GM19238 (cell line): ENCODE measurements around the gene KCTD8.

Experiments used
- DNase-seq: peaks from one replicate; pipeline ENCODE4 v3.0.0; 2011; ENCODE audit warnings: low spot score; ENCODE audit not compliant: insufficient read length

KCTD8 gene

DNA sequence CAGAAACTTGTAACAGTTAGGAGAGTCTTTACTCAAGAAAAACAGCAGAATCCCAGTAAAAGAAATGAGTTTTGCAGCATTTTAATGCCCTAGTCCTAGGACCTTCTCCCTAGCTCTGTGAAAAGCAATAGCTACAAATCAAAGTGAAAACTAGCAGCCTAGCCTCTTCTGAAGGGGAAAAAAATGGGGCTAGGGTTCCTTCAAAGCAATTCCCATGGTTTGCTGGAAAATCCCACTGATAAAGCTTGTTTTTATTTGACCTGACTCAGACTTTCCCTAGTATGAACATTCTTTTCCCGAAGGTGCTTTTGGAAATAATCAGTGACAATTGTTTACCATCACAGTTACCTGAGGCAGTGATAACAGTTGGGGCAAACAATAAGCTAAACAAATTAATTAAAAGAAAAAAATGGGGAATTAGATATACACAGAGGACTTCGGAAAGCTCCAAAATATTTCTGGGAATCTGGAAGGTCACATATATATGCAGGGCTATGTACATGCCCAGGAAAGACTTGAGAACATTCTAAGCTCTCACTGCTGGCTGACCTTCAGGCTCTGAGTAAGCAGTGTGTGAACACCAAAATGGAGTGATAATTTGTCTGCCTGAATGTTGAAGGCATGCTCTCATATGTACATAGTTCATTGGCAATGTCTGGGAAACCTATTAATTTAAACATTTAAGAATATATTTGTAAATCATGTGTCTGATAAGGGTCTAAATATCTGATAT lies 285.9 kb downstream of the KCTD8 start:
- DNase-seq = no peak

DNA sequence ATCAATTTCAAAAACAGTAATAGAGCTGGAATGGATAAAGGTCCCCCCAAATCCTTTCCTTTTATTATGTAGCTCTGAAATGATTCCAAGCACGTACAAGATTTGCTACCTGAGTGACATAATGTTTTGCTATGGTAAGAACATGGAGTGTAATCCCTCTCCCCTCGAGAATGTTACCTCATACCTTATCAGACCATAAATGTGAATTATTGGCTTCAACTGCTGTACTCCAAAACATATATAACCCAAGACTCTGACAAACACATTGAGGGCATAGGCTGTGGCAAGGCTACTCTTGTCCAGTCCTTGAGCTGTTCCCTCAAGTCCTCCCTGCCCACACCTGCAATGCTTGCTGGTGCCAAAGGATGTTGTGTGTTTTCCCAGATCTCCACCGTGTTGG lies 286.9 kb downstream of the KCTD8 start:
- no peak for DNase-seq

DNA sequence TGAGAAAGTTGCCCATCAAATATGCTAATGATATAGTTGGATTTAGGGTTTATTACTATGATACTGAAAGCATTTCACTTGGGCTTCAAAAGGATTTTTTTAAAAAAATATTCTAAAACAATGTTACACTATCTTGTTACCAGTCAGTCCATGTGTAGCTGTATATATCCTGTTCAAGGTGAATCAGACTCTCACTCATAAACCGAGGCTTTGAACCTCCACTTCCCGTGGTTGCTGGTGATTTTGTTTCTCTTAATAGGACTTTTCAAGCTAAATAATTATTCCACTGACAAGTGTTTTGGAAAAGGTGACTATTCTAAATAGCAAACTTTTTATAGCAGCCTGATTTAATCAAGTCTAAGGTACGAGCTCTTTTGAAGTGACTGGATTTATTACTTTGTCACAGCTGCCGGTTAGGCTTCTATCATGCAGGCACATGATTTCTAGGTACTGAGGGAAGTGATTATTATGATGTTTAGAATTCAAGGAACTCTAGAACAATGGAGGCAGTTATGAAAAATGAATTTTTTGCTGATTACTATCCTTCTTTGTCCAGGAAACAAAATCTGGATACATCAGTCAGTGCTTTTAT lies 287.7 kb downstream of the KCTD8 start:
- DNase-seq = no peak

GRCh38 chr4:44159991-44160390 lies 288.6 kb downstream of the KCTD8 start:
- DNase-seq = no peak

DNA sequence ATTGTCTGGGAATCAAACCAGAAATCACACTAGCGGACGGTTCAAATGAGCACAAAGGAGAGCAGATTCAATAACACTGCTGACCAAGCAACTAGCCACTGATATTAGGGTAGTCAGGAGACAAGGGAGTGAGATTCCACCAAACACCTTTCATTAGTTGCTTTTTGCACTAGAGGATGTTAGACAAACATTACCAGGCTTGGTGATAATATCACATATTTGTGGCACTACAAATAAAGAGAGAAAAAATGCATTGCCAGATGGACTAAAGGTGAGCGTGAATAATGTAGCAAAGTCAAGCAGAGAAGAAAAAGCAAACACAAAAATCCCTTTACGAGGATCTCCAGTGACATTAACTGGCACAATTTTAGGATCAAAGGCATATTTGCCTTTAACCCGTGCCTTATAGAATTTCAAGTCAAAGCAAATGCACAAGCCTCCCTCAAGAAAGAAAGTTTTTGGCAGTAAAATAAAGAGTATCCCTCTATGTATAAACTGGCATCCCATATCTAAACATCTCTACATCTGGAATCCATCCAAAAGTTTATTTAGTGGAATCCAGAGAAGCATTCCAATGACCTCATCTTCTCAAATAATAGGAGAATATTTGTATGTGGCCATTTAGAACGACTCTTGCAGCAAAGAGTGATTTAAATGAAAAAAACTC lies 290.9 kb downstream of the KCTD8 start:
- DNase-seq = no peak

GRCh38 chr4:44150091-44150576 lies 298.5 kb downstream of the KCTD8 start:
- DNase-seq = no peak

GRCh38 chr4:44149282-44149681 lies 299.3 kb downstream of the KCTD8 start:
- DNase-seq = no peak

GRCh38 chr4:44147571-44148075 lies 301.0 kb downstream of the KCTD8 start:
- DNase-seq = no peak

GRCh38 chr4:44146516-44146915 lies 302.1 kb downstream of the KCTD8 start:
- DNase-seq = no peak

- DNase-seq = no peak
Observed at GRCh38 chr4:44145868-44146267, 302.7 kb downstream of the KCTD8 start.

GRCh38 chr4:44132526-44132925 lies 316.1 kb downstream of the KCTD8 start:
- no peak for DNase-seq
